GM18907 (cell line): ENCODE data around the gene RNF115.

ENCODE experiments used
- ATAC-seq: cut with Tn5 transposase; IDR thresholded peaks from one replicate; pipeline ENCODE4 v1.9.1; 2021; ENCODE audit warnings: mild to moderate bottlenecking, moderate library complexity; ENCODE audit not compliant: unreplicated experiment

RNF115 gene

DNA sequence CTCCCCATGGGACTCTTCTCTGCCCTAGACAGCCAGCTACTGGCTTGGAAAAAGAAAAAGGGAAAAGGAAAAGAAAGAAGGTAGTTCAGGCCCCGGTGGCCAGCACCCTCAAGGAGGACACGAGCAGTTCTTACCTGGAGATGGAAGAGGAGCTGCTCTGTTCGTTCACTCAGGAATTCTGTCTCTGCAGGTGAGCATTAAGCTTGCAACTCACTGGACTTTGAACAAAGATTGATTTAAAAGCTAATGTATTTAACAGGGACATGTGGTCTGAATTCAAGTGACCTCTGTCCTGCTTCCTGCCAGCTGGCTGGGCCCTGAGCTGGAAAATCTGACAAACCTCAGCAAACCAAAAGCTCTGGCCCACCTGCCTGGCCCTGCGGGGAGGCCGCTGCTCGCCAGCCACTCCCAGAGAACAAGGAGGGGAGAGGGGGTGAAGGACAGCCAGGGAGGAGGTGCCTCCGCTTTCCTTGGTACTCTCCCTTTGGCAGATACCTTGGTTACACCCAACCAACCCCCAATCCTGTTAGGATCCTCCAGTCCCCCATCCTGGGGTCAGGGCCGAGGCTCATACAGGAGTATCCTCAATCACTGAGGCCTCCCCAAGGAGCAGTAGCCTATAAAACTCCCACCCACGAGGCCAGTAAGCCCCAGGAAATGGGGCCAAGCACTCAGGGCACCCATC lies 116.6 kb downstream of the RNF115 start, which contains the start of gene PDZK1:
PDZK1 (minus strand) TSS at position 186 of the 685 bp plus-strand sequence. CDS start 19,347 bp downstream, outside the sequence.
- ATAC-seq, result no peak

DNA sequence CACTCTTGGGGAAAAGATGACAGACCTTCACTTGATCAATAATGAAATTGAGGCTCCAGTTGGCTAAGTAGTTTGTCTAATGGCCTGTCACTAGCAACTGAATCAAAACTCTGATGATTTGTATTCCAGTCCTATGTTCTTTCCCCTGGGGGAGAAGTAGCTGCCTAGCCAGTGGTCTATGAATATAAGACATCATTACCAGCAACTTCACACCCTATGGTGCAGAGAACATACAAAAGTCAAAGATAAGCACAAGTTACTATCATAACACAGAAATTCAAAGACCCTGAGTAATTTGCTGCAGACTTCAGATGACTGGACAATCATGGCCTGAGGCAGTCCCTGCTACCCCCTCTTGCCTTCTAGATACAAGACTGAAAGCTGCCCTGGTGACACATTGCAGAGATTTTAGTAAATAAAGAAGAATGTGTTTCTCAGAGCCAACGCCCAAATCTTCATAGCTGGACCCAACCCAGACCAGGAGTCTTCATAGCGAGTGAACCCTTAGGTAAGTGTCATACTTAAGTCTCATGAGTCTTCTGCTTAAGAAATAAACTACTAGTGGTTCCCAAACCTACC lies 117.7 kb downstream of the RNF115 start:
- no peak for ATAC-seq

DNA sequence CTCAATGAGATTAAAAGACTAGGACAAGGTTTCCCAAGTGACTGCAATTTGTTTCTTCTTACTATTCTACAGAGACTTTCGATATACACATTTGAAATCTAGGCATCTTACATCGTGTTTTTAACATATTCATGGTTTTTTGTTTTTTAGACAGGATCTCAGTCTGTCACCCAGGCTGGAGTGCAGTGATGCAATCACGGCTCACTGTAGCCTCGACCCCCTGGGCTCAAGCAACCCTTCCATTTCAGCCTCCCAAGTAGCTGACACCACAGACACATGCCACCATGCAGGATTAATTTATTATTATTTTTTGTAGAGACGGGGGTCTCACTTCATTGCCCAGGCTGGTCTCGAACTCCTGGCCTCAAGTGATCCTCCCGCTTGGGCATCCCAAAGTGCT lies 118.3 kb downstream of the RNF115 start:
- no peak for ATAC-seq

DNA sequence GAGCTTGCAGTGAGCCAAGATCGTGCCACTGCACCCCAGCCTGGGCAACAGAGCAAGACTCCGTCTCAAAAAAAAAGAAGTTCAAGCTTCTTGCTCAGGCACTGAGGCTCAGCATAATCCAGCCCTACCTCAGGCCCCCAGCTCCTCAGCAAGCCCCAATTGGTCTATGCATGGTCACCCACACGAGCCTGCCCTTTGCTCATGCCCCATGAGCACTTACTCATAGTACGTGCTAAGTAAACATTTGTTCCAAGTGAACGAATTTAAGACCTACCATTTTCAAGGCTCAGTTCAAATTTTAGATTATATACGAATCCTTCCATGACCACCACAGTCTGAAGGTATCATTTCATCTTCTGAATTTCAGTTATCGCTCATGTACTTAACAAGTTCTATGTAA lies 121.1 kb downstream of the RNF115 start:
- no peak for ATAC-seq

DNA sequence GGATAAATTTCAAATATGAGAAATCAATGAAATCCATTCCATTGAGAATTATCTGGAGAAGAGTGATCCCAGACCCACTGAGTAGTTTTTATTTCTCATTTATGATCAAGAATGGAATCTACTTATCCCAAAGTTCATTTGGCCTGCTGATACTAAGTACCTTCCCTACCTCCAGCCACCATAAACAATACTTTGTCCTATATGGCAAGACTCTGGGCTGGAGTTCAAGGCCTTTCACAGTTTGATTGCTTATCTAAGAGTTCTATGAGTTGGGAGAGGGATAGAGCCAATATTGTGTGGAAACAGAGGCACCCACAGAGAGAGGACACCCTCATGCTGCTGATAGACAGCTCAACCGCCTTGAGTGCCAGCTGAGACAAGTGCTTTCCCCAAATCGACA lies 121.8 kb downstream of the RNF115 start:
- no peak for ATAC-seq

DNA sequence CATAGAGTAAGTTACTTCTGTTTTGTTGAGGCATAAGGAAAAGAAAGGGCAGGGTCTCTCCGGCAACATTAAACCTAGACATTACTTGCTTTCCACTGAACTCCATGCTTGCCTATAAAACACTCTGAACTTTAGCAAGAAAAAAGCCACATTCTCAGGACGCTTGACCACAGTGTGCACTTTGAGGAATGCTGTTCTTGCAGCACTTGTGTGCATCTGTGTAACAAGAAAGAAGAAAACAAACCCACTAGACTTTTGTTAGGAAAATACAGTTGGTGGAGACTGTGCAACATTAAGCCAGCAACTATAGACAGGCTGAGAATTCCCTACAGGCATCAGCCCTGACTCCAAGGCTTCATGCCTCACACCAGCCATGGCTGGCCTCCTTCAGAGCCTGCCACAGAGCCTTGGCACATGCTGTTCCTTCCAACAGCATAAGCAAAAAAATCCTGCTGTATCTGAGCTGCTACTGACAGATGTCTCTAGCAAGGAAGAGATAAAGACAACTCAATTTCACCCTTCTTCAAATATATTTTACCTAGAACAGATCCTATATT lies 122.5 kb downstream of the RNF115 start:
- no peak for ATAC-seq

DNA sequence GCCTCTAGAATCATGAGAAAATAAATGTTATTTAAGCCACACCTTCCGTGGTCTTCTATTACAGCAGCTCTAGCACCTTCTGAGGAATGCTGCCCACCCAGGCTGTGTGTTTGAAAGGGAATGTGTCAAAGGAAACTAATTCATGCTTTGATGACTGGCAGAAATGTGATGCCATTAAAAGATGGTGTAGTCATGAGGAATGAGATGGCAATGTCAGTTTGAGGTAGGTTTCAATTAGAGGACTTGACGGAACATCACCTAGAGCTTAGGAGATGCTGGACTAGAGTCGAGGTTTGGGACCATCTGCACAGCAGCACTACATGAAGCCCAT lies 127.3 kb downstream of the RNF115 start:
- ATAC-seq, result no peak

DNA sequence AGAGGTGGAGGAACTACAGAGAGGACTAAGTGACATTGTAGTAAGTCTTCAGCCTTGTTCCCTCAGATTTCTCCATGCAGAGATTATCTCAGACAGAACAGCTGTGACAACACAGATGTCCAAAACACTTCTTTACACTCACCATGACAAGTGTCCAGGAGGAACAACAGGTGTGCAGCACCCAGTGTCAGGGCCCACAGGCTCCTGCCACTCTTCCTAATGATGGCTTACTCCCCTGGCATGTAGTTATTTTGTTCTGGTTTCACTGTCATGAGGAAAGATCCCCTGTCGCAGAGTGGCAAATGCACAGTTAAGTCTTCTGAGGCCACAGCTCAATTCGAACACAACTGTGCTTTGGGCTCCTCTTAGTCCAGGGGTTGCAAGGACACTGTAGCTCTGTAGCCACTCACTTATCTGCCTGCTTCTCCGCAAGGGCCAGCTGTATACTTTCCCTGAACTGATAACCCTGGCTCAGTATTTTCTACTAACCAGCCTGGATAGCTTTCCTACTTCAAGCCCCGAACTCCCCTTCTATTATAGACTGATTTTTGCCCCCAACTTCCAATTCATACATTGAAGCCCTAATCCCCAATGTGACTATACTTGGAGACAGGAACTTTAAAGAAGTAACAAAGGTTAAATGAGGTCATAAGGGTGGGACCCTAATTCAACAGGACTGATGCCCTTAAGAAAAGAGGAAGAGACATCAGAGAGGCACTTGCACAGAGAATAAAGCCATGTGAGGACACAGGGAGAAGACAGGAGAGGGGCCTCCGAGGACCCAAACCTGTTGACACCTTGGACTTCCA lies 127.9 kb downstream of the RNF115 start:
- ATAC-seq, result no peak

DNA sequence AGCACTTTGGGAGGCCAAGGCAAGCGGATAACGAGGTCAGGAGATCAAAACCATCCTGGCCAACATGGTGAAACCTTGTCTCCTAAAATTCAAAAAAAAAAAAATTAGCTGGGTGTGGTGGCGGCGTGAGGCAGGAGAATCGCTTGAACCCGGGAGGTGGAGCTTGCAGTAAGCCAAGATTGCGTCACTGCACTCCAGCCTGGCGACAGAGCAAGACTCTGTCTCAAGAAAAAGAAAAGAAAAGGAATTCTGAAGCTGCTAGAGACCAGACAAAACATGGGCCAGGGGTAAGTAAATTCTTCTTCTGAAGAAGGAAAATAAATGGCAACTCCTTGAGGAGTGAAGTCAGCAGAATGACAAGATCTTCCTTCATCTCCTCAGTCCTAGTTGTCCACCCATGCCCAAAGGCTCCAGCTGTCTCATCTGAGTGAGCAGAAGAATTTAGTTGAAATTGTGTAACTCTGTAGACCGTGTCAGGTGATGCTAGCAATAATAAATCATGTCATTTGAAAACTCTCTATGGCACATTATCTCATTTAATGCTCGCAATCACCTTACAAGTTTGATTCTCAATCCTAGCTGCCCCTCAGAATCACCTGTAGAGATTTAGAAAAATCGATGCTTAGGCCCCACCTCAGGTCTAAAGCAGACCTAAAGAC lies 131.0 kb downstream of the RNF115 start:
- no peak for ATAC-seq

DNA sequence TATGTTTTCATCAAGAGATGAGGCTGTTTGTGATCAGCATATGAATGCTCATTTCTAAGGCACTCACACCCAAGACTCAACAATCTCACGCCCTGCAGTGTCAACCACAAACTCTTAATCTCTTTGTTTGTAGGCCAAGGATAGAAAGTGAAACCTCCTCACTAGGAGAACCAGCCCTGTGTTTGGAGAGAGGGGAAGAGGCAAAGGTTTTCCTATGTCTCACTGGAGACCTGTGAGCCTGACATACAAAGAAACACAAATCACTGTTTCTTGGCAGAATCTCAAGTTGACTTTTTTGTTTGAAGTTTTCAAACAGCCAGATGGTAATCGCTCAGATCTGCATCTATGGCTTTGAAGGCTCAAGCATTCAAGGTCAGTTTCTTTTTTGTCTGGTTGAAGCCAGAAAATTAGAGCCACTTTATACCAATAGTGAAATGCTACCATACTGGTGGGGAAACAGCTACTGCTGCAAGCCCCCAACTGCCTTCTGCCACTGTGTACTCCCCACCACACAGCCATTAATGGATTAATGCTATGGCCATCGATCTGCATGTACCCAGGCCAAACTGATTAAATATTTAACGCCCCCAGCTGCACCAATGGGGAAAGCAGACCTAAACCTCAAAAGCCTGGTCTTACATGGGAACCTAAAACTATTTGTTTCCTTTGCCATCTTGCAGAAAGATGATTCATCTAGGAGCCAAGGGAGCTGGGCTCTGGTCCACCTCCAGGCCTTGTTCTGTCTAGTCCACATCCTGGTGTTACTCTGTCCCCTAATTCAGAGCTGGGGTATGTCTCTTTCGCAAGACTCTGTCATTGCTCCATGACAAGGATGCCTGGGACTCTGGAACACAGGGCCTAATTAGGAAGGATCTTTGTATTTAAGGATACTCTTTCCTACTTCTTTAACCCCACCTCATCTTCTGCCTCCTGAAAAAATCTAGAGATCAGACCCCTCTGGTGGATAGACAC lies 133.0 kb downstream of the RNF115 start:
- ATAC-seq, result peak; percentile 60

DNA sequence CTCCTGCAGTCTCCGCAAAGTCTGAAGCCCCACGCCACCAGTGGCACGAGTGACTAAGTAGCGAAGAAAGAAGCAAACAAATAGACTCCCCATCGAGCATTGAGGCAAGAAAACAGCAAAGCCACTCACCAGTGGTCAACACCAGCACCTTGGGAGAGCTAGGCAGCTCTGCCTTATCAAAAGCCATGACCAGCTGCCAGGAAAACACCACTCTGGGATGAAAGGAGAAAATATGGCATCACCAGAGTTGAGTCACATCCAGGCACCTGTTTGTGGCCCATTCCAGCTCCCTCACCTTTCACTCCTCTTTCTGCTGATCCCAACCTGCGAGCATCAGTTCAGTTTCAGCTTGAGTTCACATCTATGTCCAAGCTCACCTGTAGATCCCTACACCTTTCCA lies 134.0 kb downstream of the RNF115 start:
- no peak for ATAC-seq

DNA sequence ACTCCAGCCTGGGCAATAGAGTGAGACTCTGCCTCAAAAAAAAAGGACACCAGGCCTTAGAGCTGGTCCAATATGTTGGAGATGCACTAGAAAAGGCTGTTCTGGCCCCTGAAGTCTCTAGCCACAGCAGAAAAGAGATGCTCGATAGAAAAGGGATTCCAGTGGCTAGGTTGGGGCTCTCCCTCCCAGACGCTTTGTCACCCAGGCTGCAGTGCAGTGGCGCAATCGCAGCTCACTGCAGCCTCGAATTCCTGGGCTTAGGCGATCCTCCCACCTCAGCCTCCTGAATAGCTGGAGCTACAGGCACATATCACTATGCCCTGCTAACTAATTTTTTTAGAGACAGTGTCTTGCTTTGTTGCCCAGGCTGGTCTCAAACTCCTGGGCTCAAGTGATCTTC lies 135.0 kb downstream of the RNF115 start:
- ATAC-seq, result no peak
